PC-3 (cell line): ENCODE results near the gene SOWAHB.

Source experiments
- CTCF ChIP-seq: fragments of 300-600 bp; sonication (generic); conservative IDR thresholded peaks from 2 replicates; pipeline ENCODE4 v1.5.1; 2017; ENCODE audit warnings: antibody characterized with exemption, low read depth, mild to moderate bottlenecking, low read length
- EZH2 ChIP-seq: fragments of 300-600 bp; sonication (generic); IDR thresholded peaks from one replicate; pipeline ENCODE4 v1.6.1; 2017; ENCODE audit warnings: antibody characterized with exemption, mild to moderate bottlenecking, low read length; ENCODE audit not compliant: unreplicated experiment

GRCh38 chr4:76856243-76857073 lies 41.5 kb downstream of the SOWAHB start:
- TF ChIP-seq CTCF (no peak), EZH2 (no peak)
